Measurements from ENCODE around the gene PHF14.

DNA sequence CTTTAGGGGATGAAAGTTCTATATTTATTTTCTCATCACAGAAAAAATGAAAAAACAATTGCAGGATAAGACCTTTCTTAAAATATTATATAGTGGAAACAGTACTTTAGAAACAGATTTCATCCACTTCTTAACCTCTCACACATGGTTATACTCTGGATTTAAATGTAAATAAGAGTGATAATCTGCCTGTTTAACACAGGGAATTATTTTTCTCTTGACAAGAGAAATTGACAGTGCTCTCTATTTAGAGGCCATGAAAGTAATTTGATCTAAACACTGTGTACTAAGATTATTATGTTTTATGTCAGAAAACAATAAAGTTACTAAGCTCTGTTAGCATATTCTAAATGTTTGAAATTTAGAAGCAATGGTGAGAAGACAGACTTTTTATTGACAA lies 88.4 kb downstream of the PHF14 start:
- TF ChIP-seq CTCF (IDR thresholded peaks at IDR 0.05) (no peak), POLR2A (IDR thresholded peaks at IDR 0.05) (no peak)

Measured in adrenal gland (tissue), 5 donors.